ENCODE data around the gene SRPX.

SRPX gene

DNA sequence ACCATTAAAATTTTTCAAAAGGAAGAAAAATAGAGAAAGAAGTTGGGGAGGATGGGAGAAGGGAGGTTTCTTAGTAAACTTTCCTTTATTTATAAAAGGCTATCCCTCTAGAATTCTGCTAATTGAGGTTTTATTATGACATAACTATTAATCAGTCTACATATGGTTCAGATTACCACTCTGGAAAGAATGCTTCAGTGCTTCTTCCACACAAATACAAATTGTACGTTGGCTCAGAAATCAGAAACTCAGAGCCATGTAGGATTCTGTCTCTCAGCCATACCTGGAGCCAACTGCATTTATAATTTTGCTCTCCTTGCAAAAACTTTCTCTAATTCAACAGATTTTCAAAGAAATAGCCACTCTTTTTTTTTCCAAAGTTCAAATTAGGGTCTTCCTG lies 37.1 kb downstream of the SRPX start:
- no peak overlapping the region for H3K4me3 Mint-ChIP-seq
- H3K27me3 Mint-ChIP-seq: peaks cover 0 to 20% of the 10 kb centered on the region in 2 donors
- H3K27ac Mint-ChIP-seq: no peak overlapping the region
- H3K4me1 Mint-ChIP-seq (ENCODE audit: low read depth in 2 of 2): no peaks in the 10 kb centered on the region
- ATAC-seq (replicated peaks): no peak
- DNase-seq: no peak
- no peaks in the 10 kb centered on the region for H3K36me3 Mint-ChIP-seq (ENCODE audit: insufficient read depth)
- no peaks in the 10 kb centered on the region for H3K9me3 Mint-ChIP-seq

DNA sequence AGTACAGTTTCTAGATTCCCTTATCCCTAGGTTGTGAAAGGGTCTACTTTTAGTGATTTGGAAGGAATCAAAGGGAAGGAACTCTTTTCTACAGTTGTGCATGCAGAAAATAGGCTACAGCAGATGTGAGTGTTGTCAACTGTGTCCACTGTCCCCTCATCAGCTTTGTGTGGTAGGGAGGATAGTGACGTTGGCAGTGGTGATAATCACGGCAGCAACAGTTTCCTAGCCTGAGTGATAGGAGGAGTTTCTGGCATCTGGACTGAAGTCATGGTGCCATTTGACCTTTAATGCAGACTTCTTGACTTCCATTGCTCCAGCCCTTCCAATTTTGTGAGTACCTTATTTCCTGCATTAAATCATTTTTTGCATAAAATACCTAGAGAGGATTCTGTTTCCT lies 39.3 kb downstream of the SRPX start:
- Mint-ChIP-seq H3K36me3 (ENCODE audit: insufficient read depth) (no peaks in the 10 kb centered on the region), H3K27ac (no peak overlapping the region), H3K4me3 (no peak overlapping the region), H3K4me1 (ENCODE audit: low read depth in 2 of 2) (no peaks in the 10 kb centered on the region), H3K9me3 (no peaks in the 10 kb centered on the region), H3K27me3 (peaks cover 0 to 14% of the 10 kb centered on the region in 2 donors)
- DNase-seq (no peak), ATAC-seq (replicated peaks) (no peak)

DNA sequence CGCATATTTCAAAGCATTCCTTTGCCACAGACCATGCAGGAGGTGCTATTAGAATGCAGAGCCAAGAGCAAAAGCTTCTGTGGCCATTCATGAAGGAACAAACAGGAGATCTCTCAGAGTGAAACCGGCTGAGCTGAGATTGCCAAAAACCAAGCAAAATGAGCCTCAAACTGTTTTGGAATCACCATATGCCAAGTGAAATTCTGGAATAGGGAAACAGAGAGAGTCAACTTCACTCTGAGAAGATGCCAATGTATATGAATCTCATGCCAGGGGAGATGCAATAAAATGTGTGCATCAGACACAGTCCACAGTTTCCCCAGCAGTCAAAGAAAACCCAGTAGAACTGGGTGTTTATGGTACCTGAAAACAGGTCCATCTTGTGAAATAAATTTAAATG lies 42.3 kb downstream of the SRPX start:
- no peak overlapping the region for H3K4me3 Mint-ChIP-seq
- H3K4me1 Mint-ChIP-seq (ENCODE audit: low read depth in 2 of 2): no peaks in the 10 kb centered on the region
- DNase-seq (no peak), ATAC-seq (replicated peaks) (no peak)
- no peaks in the 10 kb centered on the region for H3K36me3 Mint-ChIP-seq (ENCODE audit: insufficient read depth)
- no peak overlapping the region for H3K27ac Mint-ChIP-seq
- peaks cover 7 to 14% of the 10 kb centered on the region in 2 donors for H3K27me3 Mint-ChIP-seq
- H3K9me3 Mint-ChIP-seq: no peaks in the 10 kb centered on the region

DNA sequence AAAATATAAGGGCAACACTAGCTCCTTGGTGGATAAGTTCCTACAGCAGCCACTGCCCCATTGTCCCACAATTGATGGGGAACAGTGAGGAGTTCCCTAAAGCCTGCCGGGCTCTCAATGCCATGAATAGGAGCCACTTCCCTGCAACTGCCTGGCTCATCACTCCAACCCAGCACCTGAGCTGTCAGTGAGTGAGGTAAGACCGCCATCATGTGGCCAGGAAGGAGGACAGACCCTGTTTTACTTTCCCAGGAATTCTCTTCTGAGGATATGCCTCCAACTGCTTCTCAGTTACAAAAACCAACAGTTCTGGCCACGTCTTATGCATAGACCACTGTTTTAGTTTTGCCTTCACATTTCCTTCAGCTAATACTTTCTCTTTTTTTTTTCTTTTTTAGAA lies 45.5 kb downstream of the SRPX start:
- DNase-seq (no peak), ATAC-seq (replicated peaks) (no peak)
- no peak overlapping the region for H3K4me3 Mint-ChIP-seq
- H3K27ac Mint-ChIP-seq: no peak overlapping the region
- no peaks in the 10 kb centered on the region for H3K36me3 Mint-ChIP-seq (ENCODE audit: insufficient read depth)
- peaks cover 3 to 7% of the 10 kb centered on the region in 2 donors for H3K27me3 Mint-ChIP-seq
- no peaks in the 10 kb centered on the region for H3K4me1 Mint-ChIP-seq (ENCODE audit: low read depth in 2 of 2)
- H3K9me3 Mint-ChIP-seq: no peaks in the 10 kb centered on the region

DNA sequence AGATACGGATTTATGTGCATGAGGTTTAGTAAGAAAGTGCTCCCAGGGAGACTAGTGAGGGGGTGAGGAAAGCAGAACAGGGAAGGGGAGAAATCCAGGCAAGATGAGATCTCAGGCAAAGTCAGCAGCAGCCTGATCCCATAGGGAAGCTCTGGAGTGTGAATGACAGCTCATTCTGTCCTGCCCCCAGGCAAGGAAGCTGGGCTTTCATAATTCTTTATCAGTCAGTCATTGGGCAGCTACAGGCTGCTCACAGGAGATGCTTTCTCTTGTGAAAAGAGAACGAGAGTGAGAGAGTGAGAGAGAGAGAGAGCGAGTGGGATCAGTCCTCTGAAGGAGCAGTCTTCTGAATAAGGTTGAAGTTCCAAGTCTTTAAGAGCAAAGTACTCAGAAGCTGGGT lies 48.1 kb downstream of the SRPX start:
- ATAC-seq (replicated peaks): no peak
- H3K27ac Mint-ChIP-seq: no peak overlapping the region

DNA sequence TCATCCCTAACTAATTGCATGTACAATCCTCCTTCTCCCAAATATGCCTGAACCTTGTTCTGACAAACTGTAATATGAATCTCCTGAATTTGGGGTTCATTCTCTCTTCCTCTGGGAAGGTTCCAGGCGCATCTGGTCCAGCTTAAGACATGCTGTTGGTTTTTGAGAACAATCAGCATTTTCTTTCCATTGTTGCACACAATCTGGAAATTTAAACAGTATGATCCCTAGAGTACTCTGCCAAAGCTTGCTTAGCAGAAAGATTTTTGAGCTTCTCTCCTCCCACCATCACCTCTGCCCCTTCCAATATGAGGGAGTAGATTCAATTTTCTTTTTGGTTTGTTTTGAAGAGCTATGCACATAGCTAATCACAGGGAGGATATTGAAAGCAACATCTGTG lies 50.1 kb downstream of the SRPX start:
- H3K9me3 Mint-ChIP-seq: no peaks in the 10 kb centered on the region
- H3K27me3 Mint-ChIP-seq: peaks cover 0 to 7% of the 10 kb centered on the region in 2 donors
- no peaks in the 10 kb centered on the region for H3K4me1 Mint-ChIP-seq (ENCODE audit: low read depth in 2 of 2)

More for the DNA sequence above, 48.1 kb downstream of the SRPX start:
- Mint-ChIP-seq H3K36me3 (ENCODE audit: insufficient read depth) (no peaks in the 10 kb centered on the region), H3K4me3 (no peak overlapping the region), H3K4me1 (ENCODE audit: low read depth in 2 of 2) (no peaks in the 10 kb centered on the region), H3K9me3 (no peaks in the 10 kb centered on the region), H3K27me3 (peaks cover 0 to 7% of the 10 kb centered on the region in 2 donors)
- no peak for DNase-seq

DNA sequence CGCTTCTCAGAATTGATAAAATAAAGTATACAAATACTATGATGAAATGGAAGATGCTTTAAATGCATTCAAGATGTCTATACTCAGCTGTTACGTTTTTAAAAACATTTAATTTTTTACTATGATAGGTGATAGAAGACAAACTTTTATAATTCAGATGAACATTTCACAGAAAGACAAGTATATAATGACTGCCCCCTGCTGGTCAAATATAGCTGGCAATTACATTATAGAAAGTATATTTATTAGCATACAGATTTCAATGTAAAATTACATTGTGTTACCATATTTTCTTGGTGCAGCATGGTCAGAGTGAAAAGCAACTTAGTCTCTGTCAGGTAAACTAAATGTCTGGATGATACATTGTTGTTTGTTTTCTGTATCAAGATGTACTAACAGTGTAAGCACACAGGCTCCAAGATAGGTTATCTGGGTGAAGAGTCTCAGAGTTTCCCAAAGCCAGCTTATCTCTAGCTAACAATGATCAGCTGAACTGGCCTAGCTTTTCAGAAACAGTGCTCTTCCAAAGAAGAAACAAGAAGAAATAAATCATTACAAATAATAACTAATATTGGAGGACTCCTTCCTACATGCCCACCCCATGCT lies 54.1 kb downstream of the SRPX start:
- Mint-ChIP-seq H3K4me1 (ENCODE audit: low read depth in 2 of 2) (no peaks in the 10 kb centered on the region), H3K9me3 (no peaks in the 10 kb centered on the region), H3K36me3 (ENCODE audit: insufficient read depth) (no peaks in the 10 kb centered on the region), H3K4me3 (no peak overlapping the region), H3K27me3 (no peaks in the 10 kb centered on the region), H3K27ac (no peak overlapping the region)
- ATAC-seq (replicated peaks) (no peak), DNase-seq (peak; percentile 1 to 19 (median 5))

More for the DNA sequence above, 50.1 kb downstream of the SRPX start:
- DNase-seq (no peak), ATAC-seq (replicated peaks) (no peak)
- no peak overlapping the region for H3K4me3 Mint-ChIP-seq
- H3K27ac Mint-ChIP-seq: no peak overlapping the region
- no peaks in the 10 kb centered on the region for H3K36me3 Mint-ChIP-seq (ENCODE audit: insufficient read depth)

DNA sequence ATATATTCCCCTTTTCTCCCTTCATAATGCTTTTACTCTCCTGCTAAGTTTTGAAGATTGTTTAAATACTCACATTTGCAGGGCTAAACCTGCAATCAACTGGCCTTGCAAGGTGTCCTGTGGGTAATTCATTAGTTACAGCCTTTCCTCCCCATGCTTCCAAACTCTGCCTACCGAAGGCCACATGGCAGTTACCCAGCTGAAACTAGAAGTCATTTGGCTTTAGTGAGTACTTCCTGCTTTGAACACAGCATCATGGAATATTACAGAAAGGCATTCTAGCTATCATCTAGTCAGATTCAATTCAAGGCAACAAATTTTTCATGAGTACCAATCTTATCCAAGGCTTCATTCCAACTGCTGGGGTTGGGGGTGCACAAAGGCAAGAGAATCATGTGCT lies 55.6 kb downstream of the SRPX start:
- Mint-ChIP-seq H3K4me3 (no peak overlapping the region), H3K9me3 (no peaks in the 10 kb centered on the region), H3K27me3 (no peaks in the 10 kb centered on the region), H3K36me3 (ENCODE audit: insufficient read depth) (no peaks in the 10 kb centered on the region), H3K4me1 (ENCODE audit: low read depth in 2 of 2) (no peaks in the 10 kb centered on the region), H3K27ac (no peak overlapping the region)
- DNase-seq (no peak), ATAC-seq (replicated peaks) (no peak)

DNA sequence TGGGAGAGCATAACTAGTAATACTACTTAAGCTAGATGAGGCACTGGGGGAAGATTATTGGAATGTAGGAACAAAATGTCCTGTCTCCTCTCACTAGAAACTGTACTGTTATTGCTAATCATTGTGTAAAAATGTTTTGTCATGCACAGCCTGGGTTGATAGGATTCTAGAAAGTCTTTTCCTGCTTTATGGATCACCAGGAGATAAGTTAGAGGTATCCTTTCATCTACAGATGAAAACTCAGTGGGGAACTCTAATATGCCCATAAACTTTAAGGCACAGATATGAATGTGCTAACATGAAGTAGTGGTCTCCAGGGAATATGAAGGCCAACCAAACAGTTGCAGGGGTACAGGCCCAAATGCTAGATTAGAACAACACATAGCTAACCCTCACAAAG lies 57.5 kb downstream of the SRPX start:
- Mint-ChIP-seq H3K27ac (no peak overlapping the region), H3K9me3 (no peaks in the 10 kb centered on the region), H3K36me3 (ENCODE audit: insufficient read depth) (no peaks in the 10 kb centered on the region), H3K4me3 (no peak overlapping the region), H3K4me1 (ENCODE audit: low read depth in 2 of 2) (no peaks in the 10 kb centered on the region), H3K27me3 (no peaks in the 10 kb centered on the region)
- ATAC-seq (replicated peaks) (no peak), DNase-seq (no peak)

DNA sequence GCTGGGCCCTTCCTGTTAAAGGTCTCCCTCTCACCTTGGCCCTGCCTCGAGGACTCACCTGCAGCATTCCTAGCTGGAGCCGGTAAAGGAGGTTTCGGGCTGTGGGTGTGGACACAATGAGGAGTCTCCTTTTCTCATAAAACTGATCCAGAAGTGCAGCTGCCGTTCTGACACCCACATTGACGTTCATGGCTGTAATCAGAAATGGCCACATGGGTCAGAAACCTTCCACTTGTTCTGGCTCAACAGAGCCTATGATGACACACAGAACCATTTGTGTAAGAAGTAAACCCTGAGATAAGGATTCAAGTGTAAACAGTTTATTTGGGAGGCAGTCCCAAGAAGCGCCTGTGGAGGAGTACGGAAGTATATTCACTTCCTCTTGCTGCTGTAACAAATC lies 63.8 kb downstream of the SRPX start:
- Mint-ChIP-seq H3K27me3 (peaks cover 0 to 11% of the 10 kb centered on the region in 2 donors), H3K27ac (no peak overlapping the region), H3K4me3 (no peak overlapping the region), H3K9me3 (no peaks in the 10 kb centered on the region), H3K36me3 (ENCODE audit: insufficient read depth) (no peaks in the 10 kb centered on the region), H3K4me1 (ENCODE audit: low read depth in 2 of 2) (no peaks in the 10 kb centered on the region)
- ATAC-seq (replicated peaks) (no peak), DNase-seq (no peak)

DNA sequence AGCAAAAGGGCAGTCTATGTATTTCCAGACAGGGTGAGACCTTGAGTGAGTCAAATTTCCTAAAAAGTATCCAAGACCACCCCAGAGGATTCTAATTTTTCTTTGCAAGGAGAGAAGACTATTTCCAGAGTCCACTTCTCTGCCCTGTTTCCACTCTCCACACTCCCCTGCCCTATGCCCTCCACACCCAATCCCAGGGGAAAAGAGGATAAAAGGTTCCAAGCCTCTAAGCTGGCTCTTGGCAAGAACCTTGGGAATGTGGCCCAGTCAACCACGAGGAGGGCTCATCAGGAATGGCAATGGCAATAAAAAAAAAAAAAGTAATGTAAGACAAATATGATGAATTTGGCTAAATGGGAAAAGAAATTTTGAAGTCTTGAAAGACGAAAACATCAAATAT lies 65.9 kb downstream of the SRPX start:
- DNase-seq: no peak
- no peak for ATAC-seq (replicated peaks)

DNA sequence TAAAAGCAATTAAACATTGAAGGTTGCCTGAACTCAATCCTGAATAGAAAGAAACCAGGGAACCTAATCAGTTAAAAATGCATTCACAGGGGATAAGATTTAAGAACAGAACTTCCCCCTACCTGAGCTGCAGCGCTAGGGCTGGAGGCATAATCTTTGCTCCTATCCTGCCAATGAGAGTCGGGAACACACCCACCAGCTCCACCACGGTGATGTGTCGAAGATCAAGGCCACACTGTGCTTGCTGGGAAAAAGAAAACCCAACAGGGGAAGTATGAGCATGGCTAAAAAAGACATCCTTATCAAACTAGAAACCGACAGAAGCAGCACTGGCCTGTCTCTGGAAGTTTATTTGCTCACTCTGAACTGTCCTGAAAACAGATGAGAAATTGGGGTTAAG lies 66.3 kb downstream of the SRPX start:
- Mint-ChIP-seq H3K4me3 (no peak overlapping the region), H3K27ac (no peak overlapping the region), H3K9me3 (no peaks in the 10 kb centered on the region), H3K36me3 (ENCODE audit: insufficient read depth) (no peaks in the 10 kb centered on the region), H3K4me1 (ENCODE audit: low read depth in 2 of 2) (no peaks in the 10 kb centered on the region), H3K27me3 (peaks cover 10 to 11% of the 10 kb centered on the region in 2 donors)
- DNase-seq (no peak), ATAC-seq (replicated peaks) (no peak)

More for the DNA sequence above, 65.9 kb downstream of the SRPX start:
- H3K27ac Mint-ChIP-seq: no peak overlapping the region
- H3K4me1 Mint-ChIP-seq (ENCODE audit: low read depth in 2 of 2): no peaks in the 10 kb centered on the region
- H3K4me3 Mint-ChIP-seq: no peak overlapping the region
- no peaks in the 10 kb centered on the region for H3K9me3 Mint-ChIP-seq
- peaks cover 10 to 11% of the 10 kb centered on the region in 2 donors for H3K27me3 Mint-ChIP-seq
- H3K36me3 Mint-ChIP-seq (ENCODE audit: insufficient read depth): no peaks in the 10 kb centered on the region

DNA sequence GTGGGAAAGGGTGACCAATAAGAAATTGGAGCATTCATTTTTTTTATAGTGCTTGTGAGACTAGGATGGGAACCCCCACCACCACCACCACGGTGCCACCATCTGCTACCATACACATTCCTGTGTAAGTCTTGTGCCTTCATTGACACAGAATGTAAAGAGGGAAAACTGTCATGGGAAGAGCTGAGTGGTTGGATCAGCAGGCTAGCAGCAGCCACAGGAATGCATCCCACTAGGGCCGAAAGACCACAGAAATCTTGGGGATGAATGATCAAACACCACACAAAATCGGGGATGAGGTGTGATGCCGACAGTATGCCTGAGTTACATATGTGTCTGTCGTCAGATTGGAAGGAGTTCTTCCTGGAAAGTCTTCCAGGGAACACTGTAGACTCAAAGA lies 69.2 kb downstream of the SRPX start:
- H3K4me1 Mint-ChIP-seq (ENCODE audit: low read depth in 2 of 2): no peaks in the 10 kb centered on the region
- ATAC-seq (replicated peaks): no peak
- peaks cover 10 to 11% of the 10 kb centered on the region in 2 donors for H3K27me3 Mint-ChIP-seq
- no peaks in the 10 kb centered on the region for H3K36me3 Mint-ChIP-seq (ENCODE audit: insufficient read depth)
- no peaks in the 10 kb centered on the region for H3K9me3 Mint-ChIP-seq
- no peak overlapping the region for H3K4me3 Mint-ChIP-seq
- no peak overlapping the region for H3K27ac Mint-ChIP-seq
- DNase-seq: no peak

DNA sequence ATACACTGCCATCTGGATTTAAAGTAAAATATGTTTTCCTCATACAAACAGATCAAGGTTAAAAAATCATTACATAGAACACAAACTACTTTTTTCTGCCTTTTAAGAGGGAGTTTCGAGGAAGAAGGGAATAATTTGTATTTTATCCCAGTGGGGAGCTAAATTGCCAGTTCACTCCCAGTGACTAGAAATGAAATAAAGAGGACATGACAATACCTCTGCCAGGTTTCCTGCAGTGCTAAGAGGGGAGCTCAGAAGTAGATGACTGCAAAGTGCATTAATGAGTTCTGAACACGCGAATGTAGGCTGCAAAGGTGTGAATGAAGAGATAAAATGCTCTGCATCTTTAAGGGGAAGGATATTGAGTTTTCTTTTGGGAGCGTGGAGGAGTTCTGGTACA lies 69.7 kb downstream of the SRPX start:
- no peak overlapping the region for H3K27ac Mint-ChIP-seq
- H3K36me3 Mint-ChIP-seq (ENCODE audit: insufficient read depth): no peaks in the 10 kb centered on the region
- peaks cover 10 to 11% of the 10 kb centered on the region in 2 donors for H3K27me3 Mint-ChIP-seq
- H3K4me3 Mint-ChIP-seq: no peak overlapping the region
- DNase-seq (no peak), ATAC-seq (replicated peaks) (no peak)
- no peaks in the 10 kb centered on the region for H3K4me1 Mint-ChIP-seq (ENCODE audit: low read depth in 2 of 2)
- H3K9me3 Mint-ChIP-seq: no peaks in the 10 kb centered on the region

DNA sequence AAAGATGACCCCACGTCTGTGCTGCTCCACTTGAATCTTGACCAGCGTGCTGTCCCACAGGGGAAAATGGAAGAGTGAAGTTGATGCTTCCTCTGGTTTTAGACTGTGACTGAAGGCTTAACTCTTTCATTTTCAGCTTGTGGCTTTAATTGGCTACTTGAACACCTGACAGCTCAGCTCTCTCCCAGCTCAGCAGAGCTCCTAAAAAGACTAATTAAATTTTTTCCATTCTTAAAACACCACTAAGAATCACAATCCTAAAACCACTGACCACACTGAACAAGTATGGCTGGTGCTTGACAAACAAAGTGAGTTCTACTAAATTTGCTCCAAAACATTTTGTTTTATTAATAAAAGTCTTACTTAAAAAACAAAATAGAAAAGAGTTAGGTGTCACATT lies 71.7 kb downstream of the SRPX start:
- no peak for ATAC-seq (replicated peaks)
- Mint-ChIP-seq H3K9me3 (no peaks in the 10 kb centered on the region), H3K4me1 (ENCODE audit: low read depth in 2 of 2) (no peaks in the 10 kb centered on the region), H3K36me3 (ENCODE audit: insufficient read depth) (no peaks in the 10 kb centered on the region), H3K4me3 (no peak overlapping the region), H3K27me3 (peaks cover 10 to 11% of the 10 kb centered on the region in 2 donors), H3K27ac (no peak overlapping the region)
- DNase-seq: no peak

Data from effector memory CD8-positive, alpha-beta T cell (primary cell).